Neural progenitor cell (in vitro differentiated cells): ENCODE results near the gene HERC5. TPM values are rescaled to one million over a fixed set of nuclear protein-coding genes. Genes with fewer than 3 reads are reported as not detected.
A peak's percentile ranks its signal among the peaks of the same experiment; 100 is the strongest.

Source experiments
- DNase-seq: peaks from one replicate; pipeline ENCODE4 v3.0.0-alpha.2; 2016; ENCODE audit warnings: low spot score
- H2AFZ ChIP-seq: fragments of 200-600 bp; sonication (generic); replicated peaks from 2 replicates; pipeline ENCODE4 v1.6.1; 2016; ENCODE audit warnings: antibody characterized with exemption
- H3F3A ChIP-seq: fragments of 200-600 bp; sonication (generic); 2 replicates; pipeline ENCODE4 v1.6.1; 2016; ENCODE audit warnings: antibody characterized with exemption, low read depth
- H3K27ac ChIP-seq: fragments of 200-600 bp; sonication (generic); 2 replicates; pipeline ENCODE4 v1.5.1; 2016; ENCODE audit warnings: mild to moderate bottlenecking
- H3K27me3 ChIP-seq: fragments of 200-600 bp; sonication (generic); 2 replicates; pipeline ENCODE4 v1.6.1; 2016; ENCODE audit warnings: mild to moderate bottlenecking, moderate library complexity
- H3K36me3 ChIP-seq: fragments of 200-600 bp; sonication (generic); 2 replicates; pipeline ENCODE4 v1.5.1; 2016
- H3K4me1 ChIP-seq: fragments of 200-600 bp; sonication (generic); 2 replicates; pipeline ENCODE4 v1.6.1; 2016; ENCODE audit warnings: mixed run types
- H3K4me2 ChIP-seq: fragments of 200-600 bp; sonication (generic); 2 replicates; pipeline ENCODE4 v1.6.1; 2016
- H3K4me3 ChIP-seq: fragments of 200-600 bp; sonication (generic); 2 replicates; pipeline ENCODE4 v1.5.1; 2016
- H3K79me2 ChIP-seq: fragments of 200-600 bp; sonication (generic); 2 replicates; pipeline ENCODE4 v1.6.1; 2016; ENCODE audit warnings: low read depth
- H3K9ac ChIP-seq: fragments of 200-600 bp; sonication (generic); 2 replicates; pipeline ENCODE4 v1.6.1; 2016
- H3K9me3 ChIP-seq: fragments of 200-600 bp; sonication (generic); 2 replicates; pipeline ENCODE4 v1.5.1; 2016; ENCODE audit warnings: low read depth
- H4K20me1 ChIP-seq: fragments of 200-600 bp; sonication (generic); 2 replicates; pipeline ENCODE4 v1.6.1; 2016; ENCODE audit warnings: low read depth
- H3K27ac Mint-ChIP-seq: 3 replicates; pipeline ENCODE4 v1.8.0; 2021; ENCODE audit warnings: mixed read lengths
- H3K27me3 Mint-ChIP-seq: 2 replicates; pipeline ENCODE4 v1.8.0; 2022; ENCODE audit warnings: low read depth, mild to moderate bottlenecking, inconsistent platforms, moderate library complexity, mixed read lengths; ENCODE audit not compliant: insufficient read depth
- H3K36me3 Mint-ChIP-seq: 3 replicates; pipeline ENCODE4 v1.8.0; 2021; ENCODE audit warnings: mixed read lengths
- H3K4me1 Mint-ChIP-seq: 3 replicates; pipeline ENCODE4 v1.8.0; 2021; ENCODE audit warnings: mixed read lengths
- H3K4me3 Mint-ChIP-seq: 3 replicates; pipeline ENCODE4 v1.8.0; 2021; ENCODE audit warnings: mild to moderate bottlenecking, moderate library complexity, mixed read lengths
- H3K9me3 Mint-ChIP-seq: 3 replicates; pipeline ENCODE4 v1.8.0; 2020; ENCODE audit warnings: mixed read lengths
- CTCF ChIP-seq: fragments of 200-600 bp; sonication (generic); IDR thresholded peaks from 2 replicates; pipeline ENCODE4 v1.5.1; 2017; ENCODE audit warnings: antibody characterized with exemption, mild to moderate bottlenecking
- EZH2 ChIP-seq: fragments of 200-600 bp; sonication (generic); IDR thresholded peaks from 2 replicates; pipeline ENCODE4 v1.6.1; 2017; ENCODE audit warnings: antibody characterized with exemption, mild to moderate bottlenecking, moderate library complexity
- EZH2phosphoT487 ChIP-seq: fragments of 200-600 bp; sonication (generic); IDR thresholded peaks from 2 replicates; pipeline ENCODE4 v1.6.1; 2017; ENCODE audit warnings: antibody characterized with exemption
- total RNA-seq: library from RNA; depleted of rRNA; stranded (reverse); fragments of >200 nt; gene quantifications from 2 replicates; pipeline ENCODE4 v1.2.3, GENCODE V29; 2015; ENCODE audit warnings: low replicate concordance

HERC5 gene
- total RNA-seq, 1 donor from 2014 or later, result 6.6 TPM

- DNase-seq, result peak; percentile 16
- no peak overlapping the region for H3K4me3 ChIP-seq
- no peaks in the 10 kb centered on the region for H4K20me1 ChIP-seq
- H3K27ac ChIP-seq, result no peak overlapping the region
- H3K4me1 Mint-ChIP-seq, result no peaks in the 10 kb centered on the region
- H3F3A ChIP-seq, result no peaks in the 10 kb centered on the region
- H3K36me3 ChIP-seq, result no peaks in the 10 kb centered on the region
- no peaks in the 10 kb centered on the region for H3K27me3 Mint-ChIP-seq
- no peaks in the 10 kb centered on the region for H3K9me3 ChIP-seq
- H3K79me2 ChIP-seq, result no peaks in the 10 kb centered on the region
- no peaks in the 10 kb centered on the region for H3K36me3 Mint-ChIP-seq
- H2AFZ ChIP-seq, result no peak overlapping the region
- H3K9ac ChIP-seq, result no peak overlapping the region
- TF ChIP-seq CTCF (no peak), EZH2 (no peak), EZH2phosphoT487 (no peak)
- no peaks in the 10 kb centered on the region for H3K27me3 ChIP-seq
- H3K27ac Mint-ChIP-seq, result no peak overlapping the region
- no peaks in the 10 kb centered on the region for H3K4me1 ChIP-seq
- H3K4me3 Mint-ChIP-seq, result no peak overlapping the region
- H3K9me3 Mint-ChIP-seq, result no peaks in the 10 kb centered on the region
- no peak overlapping the region for H3K4me2 ChIP-seq
Observed at GRCh38 chr4:88467392-88467791, 10.5 kb downstream of the HERC5 start.

- no peak overlapping the region for H3K9ac ChIP-seq
- H2AFZ ChIP-seq, result no peak overlapping the region
- TF ChIP-seq EZH2phosphoT487, result no peak
- TF ChIP-seq CTCF, result no peak
- no peak for TF ChIP-seq EZH2
- H3K4me3 Mint-ChIP-seq, result no peak overlapping the region
- H3K27me3 Mint-ChIP-seq, result no peaks in the 10 kb centered on the region
- no peaks in the 10 kb centered on the region for H4K20me1 ChIP-seq
- H3K36me3 ChIP-seq, result no peaks in the 10 kb centered on the region
- no peaks in the 10 kb centered on the region for H3K9me3 Mint-ChIP-seq
- no peak overlapping the region for H3K27ac ChIP-seq
- H3F3A ChIP-seq, result no peaks in the 10 kb centered on the region
- H3K4me1 ChIP-seq, result no peaks in the 10 kb centered on the region
- H3K4me1 Mint-ChIP-seq, result no peaks in the 10 kb centered on the region
- no peaks in the 10 kb centered on the region for H3K9me3 ChIP-seq
- H3K79me2 ChIP-seq, result no peaks in the 10 kb centered on the region
- no peak for DNase-seq
- H3K36me3 Mint-ChIP-seq, result no peaks in the 10 kb centered on the region
- no peak overlapping the region for H3K4me2 ChIP-seq
- no peak overlapping the region for H3K4me3 ChIP-seq
- H3K27me3 ChIP-seq, result no peaks in the 10 kb centered on the region
- no peak overlapping the region for H3K27ac Mint-ChIP-seq
Observed at GRCh38 chr4:88477229-88477860, 20.4 kb downstream of the HERC5 start.

DNA sequence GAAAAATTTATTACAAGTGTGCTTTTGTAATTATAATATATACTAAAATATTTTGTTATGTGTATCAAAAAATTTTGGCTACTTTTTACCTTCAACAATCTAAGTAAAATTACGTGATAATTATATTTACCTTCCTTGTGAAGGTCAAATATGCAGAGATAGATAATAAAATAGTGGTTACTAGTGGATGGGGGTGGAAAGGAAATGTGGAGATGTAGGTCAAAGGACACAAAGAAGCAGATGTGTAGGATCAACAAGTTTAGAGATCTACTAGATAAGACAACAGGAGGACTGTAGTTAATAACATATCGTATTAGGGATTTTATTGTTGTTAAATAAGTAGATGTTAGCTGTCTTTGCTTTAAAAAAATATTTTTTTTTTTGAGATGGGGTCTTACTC lies 21.3 kb downstream of the HERC5 start:
- Mint-ChIP-seq H3K4me3 (no peak overlapping the region), H3K36me3 (no peaks in the 10 kb centered on the region), H3K9me3 (no peaks in the 10 kb centered on the region), H3K4me1 (no peaks in the 10 kb centered on the region), H3K27me3 (no peaks in the 10 kb centered on the region), H3K27ac (no peak overlapping the region)
- Histone ChIP-seq H3K9me3 (no peaks in the 10 kb centered on the region), H3F3A (no peaks in the 10 kb centered on the region), H3K36me3 (no peaks in the 10 kb centered on the region), H4K20me1 (no peaks in the 10 kb centered on the region), H3K27me3 (no peaks in the 10 kb centered on the region), H3K4me2 (no peak overlapping the region), H2AFZ (no peak overlapping the region), H3K79me2 (no peaks in the 10 kb centered on the region), H3K4me3 (no peak overlapping the region), H3K4me1 (no peaks in the 10 kb centered on the region), H3K9ac (no peak overlapping the region), H3K27ac (no peak overlapping the region)
- no peak for TF ChIP-seq CTCF
- DNase-seq, result no peak
